Globus pallidus (tissue), 1 donor: Measurements from ENCODE around the gene ARHGAP45.

Experiments used
- DNase-seq: peaks from one replicate; pipeline ENCODE4 v3.0.0-alpha.2; 2015; ENCODE audit warnings: low spot score

Gene ARHGAP45

GRCh38 chr19:1088416-1089010 lies 21.5 kb downstream of the ARHGAP45 start:
- DNase-seq, result no peak

GRCh38 chr19:1089126-1089771 lies 22.3 kb downstream of the ARHGAP45 start:
- no peak for DNase-seq

GRCh38 chr19:1089891-1090290 lies 22.9 kb downstream of the ARHGAP45 start:
- DNase-seq, result no peak

- no peak for DNase-seq
Observed at GRCh38 chr19:1090731-1091543, 24.0 kb downstream of the ARHGAP45 start.

GRCh38 chr19:1091544-1092175 lies 24.7 kb downstream of the ARHGAP45 start:
- DNase-seq, result no peak

GRCh38 chr19:1093330-1093729 lies 26.4 kb downstream of the ARHGAP45 start:
- no peak for DNase-seq

- DNase-seq, result no peak
Observed at GRCh38 chr19:1093811-1094553, 27.0 kb downstream of the ARHGAP45 start.

- DNase-seq, result no peak
Observed at GRCh38 chr19:1094655-1094977, 27.6 kb downstream of the ARHGAP45 start.

GRCh38 chr19:1094978-1095701 lies 28.2 kb downstream of the ARHGAP45 start, which contains the start of gene POLR2E:
TSS of gene POLR2E (minus strand) at chr19:1095375. CDS start at chr19:1095315, 60 bp downstream.
- peak; percentile 98 for DNase-seq

- DNase-seq, result no peak
Observed at GRCh38 chr19:1097810-1098176, 30.8 kb downstream of the ARHGAP45 start.

GRCh38 chr19:1098177-1099051 lies 31.4 kb downstream of the ARHGAP45 start:
- no peak for DNase-seq

- DNase-seq, result peak; percentile 30
Observed at GRCh38 chr19:1101337-1101698, 34.4 kb downstream of the ARHGAP45 start.

GRCh38 chr19:1102407-1103131 lies 35.6 kb downstream of the ARHGAP45 start:
- DNase-seq, result no peak

- no peak for DNase-seq
Observed at GRCh38 chr19:1103132-1103707, 36.3 kb downstream of the ARHGAP45 start.

GRCh38 chr19:1103708-1104310 lies 36.8 kb downstream of the ARHGAP45 start, which contains the start of gene GPX4:
TSS of gene GPX4 (plus strand) at chr19:1103994. CDS start at chr19:1104044, 50 bp downstream.
- DNase-seq, result peak; percentile 99

- DNase-seq, result peak; percentile 75
Observed at GRCh38 chr19:1104311-1105007, 37.5 kb downstream of the ARHGAP45 start.

GRCh38 chr19:1105008-1105872 lies 38.3 kb downstream of the ARHGAP45 start:
- DNase-seq, result no peak
